ENCODE data around the gene E2F8.

E2F8 gene

DNA sequence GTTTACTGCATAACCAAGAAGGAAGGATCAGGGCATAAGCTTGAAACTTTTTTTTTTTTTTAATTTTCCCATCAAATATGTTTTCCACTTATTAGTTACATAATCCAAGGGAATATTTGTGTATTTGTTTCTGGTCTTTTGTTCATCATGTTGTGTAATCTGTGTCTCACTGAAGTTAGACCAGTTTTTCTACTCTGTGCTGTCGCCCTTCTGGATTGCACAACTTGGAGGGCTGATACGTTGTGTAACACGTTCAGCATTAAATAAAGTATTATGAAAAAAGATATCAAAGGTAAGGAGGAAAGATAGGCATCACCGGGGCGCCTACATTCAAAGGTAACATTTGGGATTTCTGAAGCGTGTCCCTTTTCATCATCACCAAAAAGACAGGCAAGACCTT, 3.3 kb upstream of the E2F8 start:
- TF ChIP-seq EGR1 (IDR thresholded peaks at IDR 0.05) = no peak
- no peak for TF ChIP-seq MAX (IDR thresholded peaks at IDR 0.05)
- peak; percentile 89 for TF ChIP-seq CEBPB (IDR thresholded peaks at IDR 0.05)
- TF ChIP-seq REST (IDR thresholded peaks at IDR 0.05; ENCODE audit: low read depth) = no peak
- no peak for TF ChIP-seq ZBTB7A (IDR thresholded peaks at IDR 0.05; ENCODE audit: low read depth)

GRCh38 chr11:19243613-19244012, 2.9 kb upstream of the E2F8 start:
- TF ChIP-seq RAD21 (IDR thresholded peaks at IDR 0.05; ENCODE audit: low read depth) (no peak), EGR1 (IDR thresholded peaks at IDR 0.05) (no peak), CREB1 (IDR thresholded peaks at IDR 0.05; ENCODE audit: low read depth) (no peak), MAX (IDR thresholded peaks at IDR 0.05) (no peak), CEBPB (IDR thresholded peaks at IDR 0.05) (no peak), FOXM1 (IDR thresholded peaks at IDR 0.05; ENCODE audit: borderline replicate concordance, low read depth) (no peak), REST (IDR thresholded peaks at IDR 0.05; ENCODE audit: low read depth) (no peak), TCF12 (IDR thresholded peaks at IDR 0.05; ENCODE audit: low read depth) (no peak), ZBTB7A (IDR thresholded peaks at IDR 0.05; ENCODE audit: low read depth) (no peak)

DNA sequence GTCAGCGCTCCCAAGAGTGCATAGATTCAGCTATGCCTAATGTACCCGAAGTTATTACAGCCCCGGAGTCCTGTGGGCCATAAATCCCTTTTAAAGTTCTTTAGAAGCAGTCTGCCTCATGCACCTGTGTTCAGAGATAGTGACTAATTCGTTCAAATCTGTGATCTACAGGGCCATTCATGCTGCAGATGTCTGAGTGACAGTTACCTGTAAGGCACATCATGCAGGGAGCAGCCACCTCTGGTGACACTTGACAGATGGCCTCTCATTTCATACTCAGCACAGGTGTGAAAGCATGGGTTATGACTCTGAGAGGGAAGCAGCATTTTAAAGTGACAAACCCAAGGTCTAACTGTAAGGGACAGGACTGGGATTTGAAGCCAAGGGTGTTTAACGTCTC, 2.4 kb upstream of the E2F8 start:
- no peak for TF ChIP-seq CEBPB (IDR thresholded peaks at IDR 0.05)
- no peak for TF ChIP-seq TCF12 (IDR thresholded peaks at IDR 0.05; ENCODE audit: low read depth)
- TF ChIP-seq NFIC (IDR thresholded peaks at IDR 0.05) = no peak
- no peak for TF ChIP-seq MAX (IDR thresholded peaks at IDR 0.05)
- no peak for TF ChIP-seq ZBTB7A (IDR thresholded peaks at IDR 0.05; ENCODE audit: low read depth)
- TF ChIP-seq, protein P1, sequence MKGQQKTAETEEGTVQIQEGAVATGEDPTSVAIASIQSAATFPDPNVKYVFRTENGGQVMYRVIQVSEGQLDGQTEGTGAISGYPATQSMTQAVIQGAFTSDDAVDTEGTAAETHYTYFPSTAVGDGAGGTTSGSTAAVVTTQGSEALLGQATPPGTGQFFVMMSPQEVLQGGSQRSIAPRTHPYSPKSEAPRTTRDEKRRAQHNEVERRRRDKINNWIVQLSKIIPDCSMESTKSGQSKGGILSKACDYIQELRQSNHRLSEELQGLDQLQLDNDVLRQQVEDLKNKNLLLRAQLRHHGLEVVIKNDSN (IDR thresholded peaks at IDR 0.05) = no peak
- TF ChIP-seq EGR1 (IDR thresholded peaks at IDR 0.05) = no peak
- TF ChIP-seq YY1 (IDR thresholded peaks at IDR 0.05; ENCODE audit: low read depth) = no peak

GRCh38 chr11:19242179-19242932, 1.6 kb upstream of the E2F8 start:
- TF ChIP-seq FOXM1 (IDR thresholded peaks at IDR 0.05; ENCODE audit: borderline replicate concordance, low read depth) = no peak
- no peak for TF ChIP-seq YY1 (IDR thresholded peaks at IDR 0.05; ENCODE audit: low read depth)
- no peak for TF ChIP-seq TEAD4 (IDR thresholded peaks at IDR 0.05)
- TF ChIP-seq NFIC (IDR thresholded peaks at IDR 0.05) = no peak
- TF ChIP-seq REST (IDR thresholded peaks at IDR 0.05; ENCODE audit: low read depth) = no peak
- no peak for TF ChIP-seq EGR1 (IDR thresholded peaks at IDR 0.05)
- no peak for TF ChIP-seq CREB1 (IDR thresholded peaks at IDR 0.05; ENCODE audit: low read depth)
- TF ChIP-seq RAD21 (IDR thresholded peaks at IDR 0.05; ENCODE audit: low read depth) = no peak
- TF ChIP-seq EP300 (IDR thresholded peaks at IDR 0.05; ENCODE audit: borderline replicate concordance) = no peak
- TF ChIP-seq, protein P1 (IDR thresholded peaks at IDR 0.05) = no peak
- no peak for TF ChIP-seq CEBPB (IDR thresholded peaks at IDR 0.05)
- TF ChIP-seq MAX (IDR thresholded peaks at IDR 0.05) = no peak
- TF ChIP-seq TCF12 (IDR thresholded peaks at IDR 0.05; ENCODE audit: low read depth) = no peak
- TF ChIP-seq TAF1 (IDR thresholded peaks at IDR 0.05; ENCODE audit: low read depth) = no peak

Measured in Ishikawa (cell line).